CD14-positive monocyte (primary cell): ENCODE results near the gene SSMEM1. TPM values are rescaled to one million over a fixed set of nuclear protein-coding genes. Genes with fewer than 3 reads are reported as not detected.

Experiments used
- DNase-seq, 3 donors: peaks; one replicate each; pipeline ENCODE4 v3.0.0-alpha.2; 2011 to 2022
- H2AFZ ChIP-seq: 2 replicates; pipeline ENCODE4 v1.6.0; 2012; ENCODE audit warnings: mild to moderate bottlenecking, low read depth, low read length, inconsistent platforms; ENCODE audit not compliant: insufficient read depth, poor library complexity, severe bottlenecking
- H3K27ac ChIP-seq, 2 donors: 1 replicate in 1 of 2; 2 replicates in 1 of 2; pipeline ENCODE4 v1.5.1; 2012 to 2013; ENCODE audit warnings: low read length in 2 of 2, control low read depth in 1 of 2, inconsistent platforms in 1 of 2, low read depth in 1 of 2, mild to moderate bottlenecking in 1 of 2
- H3K27me3 ChIP-seq, 2 donors: one replicate each; pipeline versions ENCODE4 v1.6.0 to v1.6.1; 2011 to 2013; ENCODE audit warnings: low read length in 2 of 2; ENCODE audit not compliant: control insufficient read depth in 2 of 2, insufficient read depth in 2 of 2
- H3K36me3 ChIP-seq, 2 donors: replicated peaks in 1 of 2; 1 replicate in 1 of 2; 2 replicates in 1 of 2; pipeline versions ENCODE4 v1.5.1 to v1.6.1; 2012 to 2013; ENCODE audit warnings: low read length in 2 of 2, control low read depth in 1 of 2, inconsistent platforms in 1 of 2, mild to moderate bottlenecking in 1 of 2; ENCODE audit not compliant: insufficient read depth in 2 of 2, control insufficient read depth in 1 of 2
- H3K4me1 ChIP-seq, 2 donors: 1 replicate in 1 of 2; 2 replicates in 1 of 2; pipeline versions ENCODE4 v1.5.1 to v1.6.1; 2012 to 2013; ENCODE audit warnings: low read length in 2 of 2, control low read depth in 1 of 2, inconsistent platforms in 1 of 2, mild to moderate bottlenecking in 1 of 2, moderate library complexity in 1 of 2; ENCODE audit not compliant: insufficient read depth in 2 of 2, control insufficient read depth in 1 of 2
- H3K4me2 ChIP-seq: replicated peaks from 2 replicates; pipeline ENCODE3; 2012; ENCODE audit warnings: low read length, moderate library complexity, mild to moderate bottlenecking; ENCODE audit not compliant: poor library complexity, severe bottlenecking; ENCODE audit errors: extremely low read depth
- H3K4me3 ChIP-seq, 3 experiments: fragments of 200-600 bp in 1 of 3; sonication (generic) in 1 of 3; replicated peaks in 1 of 3; 1 replicate in 2 of 3; 2 replicates in 1 of 3; pipeline ENCODE4 v1.5.1; 2011 to 2013; ENCODE audit warnings: low read length in 3 of 3, mild to moderate bottlenecking in 3 of 3, control low read depth in 2 of 3, low read depth in 2 of 3, inconsistent platforms in 1 of 3, moderate library complexity in 1 of 3
- H3K79me2 ChIP-seq: 2 replicates; pipeline ENCODE4 v1.6.0; 2012; ENCODE audit warnings: mild to moderate bottlenecking, control low read depth, inconsistent platforms, low read length, moderate library complexity; ENCODE audit not compliant: insufficient read depth
- H3K9ac ChIP-seq: 2 replicates; pipeline ENCODE4 v1.6.0; 2017; ENCODE audit warnings: low read length, mild to moderate bottlenecking; ENCODE audit not compliant: insufficient read depth, poor library complexity, severe bottlenecking
- H3K9me3 ChIP-seq, 2 donors: replicated peaks in 1 of 2; 1 replicate in 1 of 2; 2 replicates in 1 of 2; pipeline versions ENCODE4 v1.5.1 to v1.6.1; 2012 to 2013; ENCODE audit warnings: low read length in 2 of 2, control low read depth in 1 of 2; ENCODE audit not compliant: control insufficient read depth in 1 of 2, insufficient read depth in 1 of 2
- H4K20me1 ChIP-seq: 2 replicates; pipeline ENCODE4 v1.6.0; 2012; ENCODE audit warnings: mild to moderate bottlenecking, low read length, control low read depth, moderate library complexity; ENCODE audit not compliant: insufficient read depth
- H3K27ac Mint-ChIP-seq, 7 donors: one replicate each; pipeline ENCODE4 v1.8.0; 2020; ENCODE audit warnings: mild to moderate bottlenecking in 7 of 7, mixed read lengths in 7 of 7, moderate library complexity in 6 of 7, inconsistent platforms in 2 of 7
- H3K27me3 Mint-ChIP-seq, 3 donors: one replicate each; pipeline ENCODE4 v1.8.0; 2021 to 2022; ENCODE audit warnings: low read depth in 3 of 3, mild to moderate bottlenecking in 3 of 3, mixed read lengths in 3 of 3, moderate library complexity in 3 of 3, inconsistent platforms in 1 of 3
- H3K36me3 Mint-ChIP-seq, 2 donors: one replicate each; pipeline ENCODE4 v1.8.0; 2020; ENCODE audit warnings: mixed read lengths in 2 of 2, inconsistent platforms in 1 of 2, mild to moderate bottlenecking in 1 of 2
- H3K4me1 Mint-ChIP-seq: one replicate; pipeline ENCODE4 v1.8.0; 2020; ENCODE audit warnings: mild to moderate bottlenecking, mixed read lengths
- H3K4me3 Mint-ChIP-seq, 2 donors: one replicate each; pipeline ENCODE4 v1.8.0; 2020; ENCODE audit warnings: mild to moderate bottlenecking in 2 of 2, mixed read lengths in 2 of 2, moderate library complexity in 1 of 2
- H3K9me3 Mint-ChIP-seq, 7 donors: one replicate each; pipeline ENCODE4 v1.8.0; 2020 to 2022; ENCODE audit warnings: mixed read lengths in 7 of 7, mild to moderate bottlenecking in 6 of 7, moderate library complexity in 6 of 7, inconsistent platforms in 2 of 7
- WGBS: methylation state at CpG from one replicate; pipeline ENCODE4 v1.1.5; 2013; ENCODE audit warnings: missing lambda C conversion rate; ENCODE audit not compliant: insufficient coverage; 5-methylcytosine and 5-hydroxymethylcytosine counted together
- intact Hi-C, 2 donors: fragments of 100-400 bp; cut with micrococcal nuclease; formaldehyde crosslinking; loops; one replicate each; pipeline versions ENCODE4 v1.15.0 to v1.15.1; 2023
- polyA plus RNA-seq, 3 donors: library from polyadenylated mRNA; depleted of rRNA in 1 of 3; unstranded in 2 of 3; stranded (reverse) in 1 of 3; fragments of 300-500 nt in 2 of 3; fragments of >200 nt in 1 of 3; fragmentation: Illumina TruSeq in 2 of 3; gene quantifications; 1 replicate in 2 of 3; 2 replicates in 1 of 3; pipeline ENCODE4 v1.2.3, GENCODE V29; 2012 to 2021
- TF ChIP-seq, protein P1 (sequence below): fragments of 200-600 bp; IDR thresholded peaks from one replicate; pipeline ENCODE4 v1.8.0; 2022; ENCODE audit warnings: antibody characterized with exemption, mild to moderate bottlenecking

Gene SSMEM1
- polyA plus RNA-seq, 3 donors: not detected

GRCh38 chr7:130218806-130219620 lies 11.4 kb downstream of the SSMEM1 start:
- Mint-ChIP-seq H3K4me3 (no peak overlapping the region), H3K9me3 (peaks cover under 1 to 12% (median 3%) of the 10 kb centered on the region in 7 donors)

DNA sequence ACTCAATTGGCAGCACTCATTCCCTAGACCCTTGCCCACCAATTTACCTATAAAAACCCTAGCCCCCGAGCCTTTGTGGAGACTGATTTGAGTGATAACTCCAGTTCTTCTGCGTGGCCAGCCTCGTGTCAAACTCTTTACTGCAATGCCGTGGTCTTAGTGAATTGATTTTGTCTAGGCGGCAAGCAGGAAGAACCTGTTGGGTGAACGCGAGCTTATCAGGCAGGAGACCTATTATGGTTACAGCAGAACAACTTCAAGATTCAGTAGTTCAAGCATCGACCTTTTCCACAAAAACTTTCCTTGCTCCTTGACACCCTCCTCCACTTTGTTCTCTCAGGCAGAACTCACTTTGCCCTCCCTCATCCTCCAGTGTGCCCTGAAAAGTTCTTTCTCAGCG lies 12.2 kb downstream of the SSMEM1 start:
- 96% methylated on average over 8 of the region's 9 CpGs for WGBS
- H3K27me3 ChIP-seq: no peaks in the 10 kb centered on the region
- H3K9ac ChIP-seq: no peak overlapping the region
- H3K4me3 ChIP-seq: no peak overlapping the region
- TF ChIP-seq, protein P1, sequence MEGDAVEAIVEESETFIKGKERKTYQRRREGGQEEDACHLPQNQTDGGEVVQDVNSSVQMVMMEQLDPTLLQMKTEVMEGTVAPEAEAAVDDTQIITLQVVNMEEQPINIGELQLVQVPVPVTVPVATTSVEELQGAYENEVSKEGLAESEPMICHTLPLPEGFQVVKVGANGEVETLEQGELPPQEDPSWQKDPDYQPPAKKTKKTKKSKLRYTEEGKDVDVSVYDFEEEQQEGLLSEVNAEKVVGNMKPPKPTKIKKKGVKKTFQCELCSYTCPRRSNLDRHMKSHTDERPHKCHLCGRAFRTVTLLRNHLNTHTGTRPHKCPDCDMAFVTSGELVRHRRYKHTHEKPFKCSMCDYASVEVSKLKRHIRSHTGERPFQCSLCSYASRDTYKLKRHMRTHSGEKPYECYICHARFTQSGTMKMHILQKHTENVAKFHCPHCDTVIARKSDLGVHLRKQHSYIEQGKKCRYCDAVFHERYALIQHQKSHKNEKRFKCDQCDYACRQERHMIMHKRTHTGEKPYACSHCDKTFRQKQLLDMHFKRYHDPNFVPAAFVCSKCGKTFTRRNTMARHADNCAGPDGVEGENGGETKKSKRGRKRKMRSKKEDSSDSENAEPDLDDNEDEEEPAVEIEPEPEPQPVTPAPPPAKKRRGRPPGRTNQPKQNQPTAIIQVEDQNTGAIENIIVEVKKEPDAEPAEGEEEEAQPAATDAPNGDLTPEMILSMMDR: no peak
- H3K9me3 Mint-ChIP-seq: peaks cover 2 to 13% (median 4%) of the 10 kb centered on the region in 7 donors
- H3K4me1 Mint-ChIP-seq: no peaks in the 10 kb centered on the region
- H4K20me1 ChIP-seq: no peaks in the 10 kb centered on the region
- H3K4me3 Mint-ChIP-seq: no peak overlapping the region
- no peaks in the 10 kb centered on the region for H3K36me3 ChIP-seq
- no peak for DNase-seq
- H3K4me2 ChIP-seq: no peak overlapping the region
- H3K36me3 Mint-ChIP-seq: no peaks in the 10 kb centered on the region
- H3K27me3 Mint-ChIP-seq: peaks cover under 1 to 3% (median 3%) of the 10 kb centered on the region in 3 donors
- H3K79me2 ChIP-seq: no peaks in the 10 kb centered on the region
- H3K27ac ChIP-seq: no peak overlapping the region
- no peak overlapping the region for H2AFZ ChIP-seq
- H3K27ac Mint-ChIP-seq: no peak overlapping the region
- no peaks in the 10 kb centered on the region for H3K9me3 ChIP-seq
- intact Hi-C loops: no loop called here
- no peaks in the 10 kb centered on the region for H3K4me1 ChIP-seq

More at GRCh38 chr7:130218806-130219620, 11.4 kb downstream of the SSMEM1 start:
- no peaks in the 10 kb centered on the region for H3K9me3 ChIP-seq
- H4K20me1 ChIP-seq: no peaks in the 10 kb centered on the region
- no peak overlapping the region for H3K27ac ChIP-seq
- WGBS: 100% methylated on average over 3 of the region's 5 CpGs
- Mint-ChIP-seq H3K27me3 (peaks cover 0 to 3% (median 3%) of the 10 kb centered on the region in 3 donors), H3K27ac (no peak overlapping the region), H3K36me3 (no peaks in the 10 kb centered on the region), H3K4me1 (no peaks in the 10 kb centered on the region)
- no peak overlapping the region for H2AFZ ChIP-seq
- H3K79me2 ChIP-seq: no peaks in the 10 kb centered on the region
- TF ChIP-seq, protein P1: no peak
- H3K4me1 ChIP-seq: no peaks in the 10 kb centered on the region
- H3K4me2 ChIP-seq: no peak overlapping the region
- no peaks in the 10 kb centered on the region for H3K36me3 ChIP-seq
- no peak overlapping the region for H3K4me3 ChIP-seq
- no peaks in the 10 kb centered on the region for H3K27me3 ChIP-seq
- DNase-seq: no peak
- intact Hi-C loops: no loop called here
- no peak overlapping the region for H3K9ac ChIP-seq
